AG10803 (cell line): ENCODE results near the gene NUP205.

ENCODE experiments used
- DNase-seq: peaks from one replicate; pipeline ENCODE4 v3.0.0; 2010; ENCODE audit warnings: low read depth
- H3K4me3 ChIP-seq: 2 replicates; pipeline ENCODE4 v1.5.1; 2011; ENCODE audit warnings: mild to moderate bottlenecking, low read length, control low read depth
- CTCF ChIP-seq: conservative IDR thresholded peaks from 2 replicates; pipeline ENCODE4 v1.5.1; 2011; ENCODE audit warnings: mild to moderate bottlenecking, low read length, control low read depth, inconsistent platforms

Gene NUP205

GRCh38 chr7:135560631-135561030 lies 2.9 kb downstream of the NUP205 start:
- no peak for TF ChIP-seq CTCF
- DNase-seq, result no peak
- H3K4me3 ChIP-seq, result no peak overlapping the region

- H3K4me3 ChIP-seq, result no peak overlapping the region
- no peak for DNase-seq
- TF ChIP-seq CTCF, result no peak
Observed at GRCh38 chr7:135562720-135563119, 5.0 kb downstream of the NUP205 start.

- TF ChIP-seq CTCF, result no peak
- no peak for DNase-seq
- no peak overlapping the region for H3K4me3 ChIP-seq
Observed at GRCh38 chr7:135571834-135572233, 14.1 kb downstream of the NUP205 start.

- TF ChIP-seq CTCF, result no peak
- DNase-seq, result no peak
- H3K4me3 ChIP-seq, result no peak overlapping the region
Observed at GRCh38 chr7:135573541-135573940, 15.8 kb downstream of the NUP205 start.

- H3K4me3 ChIP-seq, result no peak overlapping the region
- no peak for DNase-seq
- no peak for TF ChIP-seq CTCF
Observed at GRCh38 chr7:135575296-135575695, 17.6 kb downstream of the NUP205 start.

GRCh38 chr7:135578569-135578968 lies 20.9 kb downstream of the NUP205 start:
- no peak overlapping the region for H3K4me3 ChIP-seq
- TF ChIP-seq CTCF, result no peak
- no peak for DNase-seq

GRCh38 chr7:135584362-135585353 lies 26.9 kb downstream of the NUP205 start:
- no peak for TF ChIP-seq CTCF
- H3K4me3 ChIP-seq, result no peak overlapping the region
- DNase-seq, result no peak
